ENCODE results near the gene FAM111B.
"Not testable (repeated sequence)": the region's sequence is repeated elsewhere in the genome, so short reads cannot be mapped to it uniquely, and the experiment has no call there.

Gene FAM111B, protein sequence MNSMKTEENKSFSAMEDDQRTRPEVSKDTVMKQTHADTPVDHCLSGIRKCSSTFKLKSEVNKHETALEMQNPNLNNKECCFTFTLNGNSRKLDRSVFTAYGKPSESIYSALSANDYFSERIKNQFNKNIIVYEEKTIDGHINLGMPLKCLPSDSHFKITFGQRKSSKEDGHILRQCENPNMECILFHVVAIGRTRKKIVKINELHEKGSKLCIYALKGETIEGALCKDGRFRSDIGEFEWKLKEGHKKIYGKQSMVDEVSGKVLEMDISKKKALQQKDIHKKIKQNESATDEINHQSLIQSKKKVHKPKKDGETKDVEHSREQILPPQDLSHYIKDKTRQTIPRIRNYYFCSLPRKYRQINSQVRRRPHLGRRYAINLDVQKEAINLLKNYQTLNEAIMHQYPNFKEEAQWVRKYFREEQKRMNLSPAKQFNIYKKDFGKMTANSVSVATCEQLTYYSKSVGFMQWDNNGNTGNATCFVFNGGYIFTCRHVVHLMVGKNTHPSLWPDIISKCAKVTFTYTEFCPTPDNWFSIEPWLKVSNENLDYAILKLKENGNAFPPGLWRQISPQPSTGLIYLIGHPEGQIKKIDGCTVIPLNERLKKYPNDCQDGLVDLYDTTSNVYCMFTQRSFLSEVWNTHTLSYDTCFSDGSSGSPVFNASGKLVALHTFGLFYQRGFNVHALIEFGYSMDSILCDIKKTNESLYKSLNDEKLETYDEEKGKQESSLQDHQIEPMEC

DNA sequence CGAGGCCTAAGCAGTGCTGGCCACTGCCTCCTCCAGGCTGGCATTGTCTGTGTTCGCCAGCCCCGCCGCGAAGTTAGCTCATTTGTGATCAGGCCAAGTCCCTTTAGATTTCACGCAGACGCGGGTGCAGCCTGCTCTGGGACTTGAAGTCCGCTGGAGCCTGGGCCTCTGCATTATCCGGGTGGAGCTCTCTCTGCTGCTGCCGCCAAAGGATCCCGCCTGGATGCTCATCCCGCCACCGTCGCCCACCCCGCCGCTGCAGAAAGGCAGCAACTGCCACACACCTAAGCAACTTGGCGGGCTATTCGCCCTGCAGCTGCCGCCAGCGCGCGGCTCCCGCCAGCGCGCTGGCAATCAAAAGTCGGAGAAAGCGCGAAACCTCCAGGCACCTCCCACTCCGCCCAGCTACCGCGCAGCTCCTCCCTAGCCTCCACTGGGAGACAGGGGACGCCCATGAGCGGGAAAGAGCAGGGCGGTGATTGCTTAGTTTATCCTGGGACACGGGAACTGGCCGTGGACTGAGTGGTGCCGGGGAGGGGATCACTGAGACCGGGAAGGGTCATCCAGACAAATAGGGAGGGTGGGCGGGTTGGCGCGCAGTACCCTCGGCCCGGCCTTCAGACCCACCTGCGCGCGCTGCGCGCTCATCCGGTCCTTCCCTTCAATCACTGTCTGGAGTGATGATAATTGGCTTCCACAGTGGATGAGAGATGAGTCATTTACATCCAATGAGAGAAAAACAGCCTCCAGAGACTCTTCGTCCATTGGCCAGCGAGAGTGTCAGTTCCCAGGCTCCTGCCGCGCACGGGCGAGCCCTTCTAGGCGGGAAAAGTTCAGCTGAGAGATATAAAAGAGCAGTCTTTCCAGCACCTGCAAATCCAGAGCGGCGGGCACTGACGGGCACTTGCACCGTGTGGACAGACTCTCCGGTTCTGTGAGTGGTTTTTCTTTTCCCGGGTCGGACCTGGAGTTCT, at the start of gene FAM111B:
Gene FAM111B, plus strand, starts transcription at position 875 of the 974 bp plus-strand sequence. CDS start 2,389 bp downstream, outside the sequence.
- no peak for DNase-seq

DNA sequence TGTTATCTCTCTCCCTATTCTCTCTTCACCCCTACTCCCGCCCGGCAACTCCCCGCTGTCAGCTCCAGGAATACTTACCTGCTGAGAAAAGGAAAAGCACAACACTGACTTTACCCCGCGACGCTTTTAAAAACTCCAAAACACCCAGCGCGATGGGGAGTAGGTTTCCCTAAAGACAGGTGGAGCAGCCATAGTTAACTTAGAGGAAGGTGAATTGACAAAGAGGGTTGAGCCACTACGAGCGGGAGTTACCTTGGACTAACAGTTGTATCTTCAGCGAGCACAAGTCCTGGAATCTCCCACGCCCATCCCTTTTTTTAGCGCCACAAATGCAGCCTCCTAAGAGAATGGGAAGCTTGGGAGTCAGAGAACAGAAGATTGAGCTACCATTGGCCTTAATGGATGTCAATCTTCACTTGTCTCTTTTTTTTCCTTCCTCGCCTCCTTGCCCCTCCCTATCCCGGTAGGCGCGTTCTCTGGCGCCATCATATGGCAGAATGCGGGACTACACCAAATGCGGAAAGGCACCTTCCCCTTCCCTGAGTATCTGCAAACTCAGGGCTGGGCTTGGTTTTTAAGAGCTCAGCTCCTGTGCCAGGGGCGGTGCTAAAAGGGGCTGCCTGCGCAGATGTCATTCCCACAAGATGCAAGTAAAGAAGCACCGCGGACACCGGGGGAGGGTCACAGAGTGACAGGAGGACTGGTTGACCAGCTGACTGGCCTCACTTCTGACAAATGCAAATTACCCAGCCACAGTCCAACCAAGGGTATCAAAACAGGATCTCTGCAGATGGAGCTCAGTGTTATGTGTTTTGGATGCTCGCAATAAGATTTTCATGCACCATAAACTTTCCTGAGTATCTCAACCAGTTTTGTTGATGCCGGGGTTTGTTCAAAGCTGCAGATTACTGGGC, 48.7 kb upstream of the FAM111B start:
- DNase-seq: not testable (repeated sequence)

DNA sequence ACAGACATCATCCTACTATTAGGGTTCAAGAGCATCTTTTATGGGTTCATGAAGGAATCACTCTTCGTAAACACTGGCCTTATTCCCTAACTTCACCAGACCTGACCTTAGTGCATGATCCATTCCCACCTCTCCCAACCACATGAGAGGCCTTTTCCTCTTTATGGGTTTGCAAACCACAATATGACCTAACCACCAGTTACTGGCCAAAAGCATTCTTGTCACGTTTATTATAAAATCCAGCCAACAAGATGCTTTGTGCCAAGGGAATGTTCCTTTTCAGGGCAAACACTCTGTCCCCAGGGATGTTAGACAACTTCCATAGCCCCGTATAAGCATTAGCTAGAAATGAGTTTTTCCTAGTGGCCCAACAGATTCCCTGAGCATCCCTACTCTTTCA, 46.9 kb upstream of the FAM111B start:
- not testable (repeated sequence) for DNase-seq

DNA sequence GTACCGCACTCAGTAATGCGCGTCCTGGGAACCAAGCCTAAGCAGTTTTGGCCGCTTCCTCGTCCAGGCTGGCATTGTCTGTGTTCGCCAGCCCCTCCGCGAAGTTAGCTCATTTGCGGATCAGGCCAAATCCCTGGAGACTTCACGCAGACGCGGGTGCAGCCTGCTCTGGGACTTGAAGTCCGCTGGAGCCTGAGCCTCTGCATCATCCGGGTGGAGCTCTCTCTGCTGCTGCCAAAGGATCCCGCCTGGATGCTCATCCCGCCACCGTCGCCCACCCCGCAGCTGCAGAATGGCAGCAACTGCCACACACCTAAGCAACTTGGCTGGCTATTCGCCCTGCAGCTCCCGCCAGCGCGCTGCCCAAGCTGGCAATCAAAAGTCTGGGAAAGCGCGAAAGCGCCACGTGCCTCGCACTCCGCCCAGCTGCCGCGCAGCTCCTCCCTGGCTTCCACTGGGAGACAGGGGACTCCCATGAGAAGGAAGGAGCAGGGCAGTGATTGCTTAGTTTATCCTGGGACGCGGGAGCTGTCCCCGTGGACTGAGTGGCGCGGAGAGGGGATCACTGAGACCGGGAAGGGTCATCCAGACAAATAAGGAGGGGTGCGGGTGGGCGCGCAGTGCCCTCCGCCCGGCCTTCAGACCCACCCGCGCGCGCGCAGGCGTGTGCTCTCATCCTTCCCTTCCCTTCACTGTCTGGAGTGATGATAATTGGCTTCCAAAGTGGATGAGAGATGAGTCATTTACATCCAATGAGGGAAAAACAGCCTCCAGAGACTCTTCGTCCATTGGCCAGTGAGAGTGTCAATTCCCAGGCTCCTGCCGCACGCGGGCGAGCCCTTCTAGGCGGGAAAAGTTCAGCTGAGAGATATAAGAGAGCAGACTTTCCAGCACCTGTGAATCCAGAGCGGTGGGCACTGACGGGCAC, 44.2 kb upstream of the FAM111B start:
- no peak for DNase-seq

DNA sequence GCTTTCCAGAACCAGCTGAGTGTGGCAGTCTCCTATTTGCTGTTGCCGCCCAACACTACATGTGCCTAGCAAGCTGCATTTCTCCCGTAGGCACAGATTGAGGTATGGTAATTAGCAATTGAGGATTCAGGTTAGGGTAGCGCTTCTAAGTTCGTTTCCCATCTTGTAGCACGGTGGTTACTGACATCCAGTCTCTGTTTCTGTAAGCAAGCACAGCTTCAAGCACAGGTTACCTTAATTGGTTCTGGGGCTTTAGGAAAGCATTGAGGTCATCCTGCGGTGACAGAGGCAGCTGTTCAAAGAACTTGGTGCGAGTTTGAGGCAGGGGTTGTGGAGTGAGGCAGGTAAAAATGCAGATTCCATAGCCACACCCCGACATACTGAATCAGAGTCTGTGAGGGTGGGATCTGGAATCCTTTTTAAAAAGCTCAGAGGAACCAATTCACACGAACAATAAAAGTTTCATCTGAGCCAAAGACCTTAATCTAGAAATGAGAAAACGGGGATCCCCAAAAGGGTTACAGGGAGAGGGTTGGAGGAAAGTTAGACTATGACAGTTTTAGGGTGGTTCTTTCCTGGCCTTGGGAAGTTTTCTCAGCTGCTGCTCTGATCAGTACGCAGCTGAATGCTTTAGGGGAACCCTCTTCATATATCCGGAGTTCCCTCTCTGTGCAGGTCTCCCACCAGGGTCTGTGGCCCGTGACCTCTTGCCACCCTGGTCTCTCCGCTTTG, 42.9 kb upstream of the FAM111B start:
- not testable (repeated sequence) for DNase-seq

DNA sequence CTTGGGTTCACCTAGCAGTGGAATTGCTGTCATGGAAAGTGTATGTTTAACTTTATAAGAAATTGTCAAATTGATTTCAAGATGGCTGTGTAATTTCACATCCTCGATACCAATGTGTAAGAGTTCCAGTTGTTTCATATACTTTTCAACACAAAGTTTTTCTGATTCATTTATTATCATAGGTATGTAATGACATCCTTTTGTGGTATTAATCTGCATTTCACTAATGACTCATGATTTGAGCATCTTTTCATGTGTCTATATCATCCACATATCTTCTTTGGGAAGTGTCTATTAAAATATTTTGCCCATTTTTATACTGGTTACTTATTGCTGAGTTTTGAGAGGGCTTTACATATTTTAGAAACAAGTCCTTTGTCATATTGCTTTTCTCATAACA, 38.0 kb upstream of the FAM111B start:
- DNase-seq: no peak

DNA sequence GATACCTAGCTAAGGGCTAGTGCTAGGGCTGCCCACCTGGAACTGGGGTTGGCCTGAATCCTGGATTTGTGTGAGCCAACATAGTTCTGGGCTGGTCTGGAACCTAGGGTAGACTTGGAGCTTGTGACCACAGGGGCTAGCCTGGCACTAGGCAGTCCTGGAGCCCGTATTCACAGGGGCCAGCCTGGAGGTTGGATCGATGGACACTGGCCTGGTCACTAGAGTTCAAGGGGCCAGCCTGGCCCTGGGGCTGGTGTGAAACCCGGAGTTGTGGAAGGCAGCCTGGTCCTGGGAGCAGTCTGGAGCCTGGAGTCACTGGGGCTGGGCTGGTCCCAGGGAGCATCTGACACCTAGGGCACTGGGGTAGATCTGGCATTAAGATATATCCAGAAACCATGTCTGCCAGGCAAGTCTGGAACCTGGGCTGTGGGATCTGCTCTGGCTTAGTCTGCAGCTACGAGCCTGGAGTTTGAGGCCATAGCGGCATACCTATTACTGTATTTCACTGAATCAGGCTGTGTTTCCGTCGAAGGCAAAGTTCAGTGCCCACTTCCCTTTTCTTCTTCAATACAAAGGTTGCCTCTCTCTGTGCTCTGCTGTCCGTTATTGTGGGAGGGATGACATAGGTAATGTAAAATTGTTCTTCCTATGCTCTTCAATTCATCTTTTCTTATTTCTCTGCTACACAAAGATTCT, 30.0 kb upstream of the FAM111B start:
- DNase-seq: no peak

DNA sequence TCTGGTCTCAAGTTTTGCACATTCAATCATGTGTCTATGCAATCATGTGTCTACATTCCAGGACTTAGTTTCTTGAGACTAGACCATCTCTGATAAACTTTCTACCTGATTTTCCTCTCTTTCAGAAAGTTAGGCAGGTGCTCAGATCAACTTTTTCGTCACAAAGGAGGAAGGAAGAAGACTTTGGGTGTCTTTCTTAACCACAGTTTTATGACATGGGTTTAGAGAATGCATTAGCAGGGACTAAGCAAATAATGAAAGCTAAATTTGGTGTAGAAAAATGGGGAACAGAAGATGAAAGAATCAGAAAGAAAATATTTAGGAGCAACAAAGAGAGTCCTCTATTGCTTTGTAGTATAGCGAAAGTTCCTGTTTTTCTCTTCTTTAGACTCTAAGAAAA, 28.6 kb upstream of the FAM111B start:
- no peak for DNase-seq

DNA sequence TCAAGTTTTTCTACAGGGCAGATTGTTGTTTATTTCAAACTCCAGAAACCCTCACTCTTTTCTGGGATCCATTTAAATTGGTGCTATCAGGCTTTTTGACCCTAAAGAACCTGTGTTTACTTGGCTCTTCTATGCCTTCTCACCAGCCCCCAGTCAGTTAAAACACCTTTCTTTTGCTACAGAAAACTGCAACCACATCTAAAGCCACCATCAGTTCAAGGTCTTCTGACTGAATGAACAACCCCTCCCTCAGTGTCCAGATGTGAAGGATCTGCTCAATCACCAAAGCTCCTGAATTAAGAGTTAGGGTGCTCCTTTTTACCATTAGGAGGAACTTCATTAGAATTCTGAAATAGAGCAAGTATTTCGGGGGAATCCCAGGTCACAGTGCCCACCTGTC, 28.0 kb upstream of the FAM111B start:
- no peak for DNase-seq

DNA sequence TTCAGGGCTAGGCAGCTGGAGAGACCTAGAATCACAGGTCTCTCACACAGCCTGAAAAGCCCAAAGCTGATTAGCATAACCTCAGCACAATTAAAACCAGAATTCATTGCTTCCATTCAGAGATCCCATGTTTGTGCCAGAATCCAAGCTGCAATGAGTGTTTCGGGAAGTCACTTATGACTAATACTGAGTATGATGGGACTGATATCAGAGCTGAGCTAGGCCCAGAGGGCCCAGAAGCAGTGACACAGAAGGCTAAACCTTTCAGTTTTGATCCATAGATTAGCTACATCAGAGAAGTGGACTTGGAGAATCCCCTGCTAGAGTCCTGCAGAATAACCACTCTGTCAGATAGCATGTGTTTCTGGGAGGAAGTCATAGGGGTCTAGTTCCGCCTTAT, 26.6 kb upstream of the FAM111B start:
- not testable (repeated sequence) for DNase-seq

DNA sequence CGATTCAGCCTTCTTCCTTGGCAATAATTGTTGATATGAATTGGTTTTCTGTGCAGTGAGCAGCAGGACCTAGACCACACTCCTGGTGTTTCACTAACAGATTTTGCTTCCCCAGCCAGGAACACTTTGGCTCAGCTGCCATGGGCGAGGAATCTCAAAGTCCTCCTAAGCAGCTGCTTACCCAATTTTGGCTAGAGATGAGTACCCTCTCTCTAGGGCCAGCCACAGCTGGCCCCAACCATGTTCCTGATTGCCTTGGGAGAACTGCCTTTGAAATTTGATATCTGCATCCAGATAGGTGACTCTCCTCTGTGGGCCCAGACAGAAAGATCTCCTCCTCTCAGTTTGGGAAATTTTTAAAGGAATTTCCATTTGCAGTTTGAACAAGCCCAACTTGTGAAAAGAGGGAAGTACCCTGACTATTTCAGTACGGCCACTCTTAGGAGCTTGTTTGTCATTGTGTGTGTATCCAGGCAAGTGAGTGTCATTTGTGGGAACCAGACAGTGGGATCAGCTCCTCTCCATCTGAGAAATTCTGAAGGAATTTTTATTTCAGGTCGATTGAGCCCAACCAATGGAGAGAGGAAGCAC, 25.5 kb upstream of the FAM111B start:
- DNase-seq: not testable (repeated sequence)

DNA sequence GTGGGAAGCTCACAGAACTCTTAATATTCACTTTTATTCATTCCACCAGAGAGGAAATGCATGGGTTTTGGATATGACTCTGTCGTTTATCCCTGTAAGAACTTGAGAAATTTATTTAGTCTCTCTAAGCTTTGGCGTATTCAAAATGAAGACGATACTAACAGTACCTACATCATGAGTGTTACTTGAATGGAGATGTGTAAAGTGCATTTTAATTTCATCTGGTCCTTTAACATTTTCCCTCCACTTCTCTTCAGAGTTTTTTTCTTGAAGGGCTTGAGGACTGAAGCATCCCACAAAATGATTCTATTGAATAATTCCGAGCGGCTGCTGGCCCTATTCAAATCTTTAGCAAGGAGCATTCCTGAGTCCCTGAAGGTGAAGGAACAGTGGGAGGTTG, 21.0 kb upstream of the FAM111B start, which contains the start of gene GLYATL1B:
Gene GLYATL1B, plus strand, starts transcription at position 301 of the 400 bp plus-strand sequence. Its CDS starts 0 bp downstream, at position 301.
- not testable (repeated sequence) for DNase-seq

DNA sequence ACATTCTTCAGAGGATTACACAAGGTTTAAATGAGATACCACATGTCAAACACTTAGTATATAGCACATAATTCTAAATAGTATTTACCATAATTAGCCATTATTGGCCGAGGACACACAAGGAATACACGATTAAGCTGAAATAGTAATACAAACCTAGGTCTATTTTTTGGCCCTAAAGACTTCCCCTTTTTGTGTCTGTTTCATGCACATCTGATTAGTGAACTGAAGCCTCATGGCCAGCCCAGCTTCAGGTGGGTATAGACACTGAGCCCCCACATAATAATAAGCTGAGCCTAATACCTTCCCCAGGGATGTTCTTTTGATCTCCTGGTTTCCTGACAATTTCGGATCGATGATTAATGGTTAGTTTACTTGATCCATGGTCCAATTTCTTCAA, 18.9 kb upstream of the FAM111B start:
- no peak for DNase-seq

DNA sequence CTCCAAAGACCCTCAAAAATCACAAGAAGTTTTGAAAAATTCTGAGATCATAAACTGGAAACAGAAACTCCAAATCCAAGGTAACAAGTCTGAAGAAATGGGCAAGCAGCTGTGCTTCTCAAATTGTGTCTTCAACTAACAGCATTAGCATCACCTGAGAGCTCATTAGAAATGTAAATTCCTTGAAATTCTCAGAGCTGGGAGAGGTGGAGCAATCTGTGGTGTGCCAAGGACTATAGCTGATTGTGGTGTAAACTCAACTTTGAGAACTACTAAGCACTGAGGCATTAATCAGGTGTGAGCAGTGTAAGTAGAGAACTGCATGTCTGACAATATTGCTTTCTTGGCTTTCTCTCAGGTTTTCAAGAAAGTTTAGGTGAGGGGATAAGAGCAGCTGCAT, 13.5 kb upstream of the FAM111B start:
- DNase-seq: not testable (repeated sequence)

DNA sequence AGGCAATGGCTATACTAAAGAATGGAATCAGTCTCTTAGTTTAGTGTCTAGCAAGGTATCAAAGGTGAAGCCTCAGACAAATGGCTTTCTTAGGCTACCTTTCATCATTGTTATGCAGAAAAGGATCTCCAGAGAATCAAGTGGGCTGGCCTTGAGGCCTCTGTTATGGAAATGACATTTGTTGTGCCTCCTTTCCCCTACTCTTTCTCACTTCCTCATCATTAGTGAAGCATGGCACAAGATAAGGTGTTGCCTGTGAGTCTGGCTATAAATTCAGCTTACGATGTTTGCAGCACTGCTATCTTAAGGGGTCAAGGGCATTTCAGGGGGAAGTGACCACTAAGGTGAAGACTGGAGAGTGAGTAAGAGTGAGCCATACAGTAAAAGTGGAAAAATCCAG, 11.8 kb upstream of the FAM111B start:
- DNase-seq: not testable (repeated sequence)

DNA sequence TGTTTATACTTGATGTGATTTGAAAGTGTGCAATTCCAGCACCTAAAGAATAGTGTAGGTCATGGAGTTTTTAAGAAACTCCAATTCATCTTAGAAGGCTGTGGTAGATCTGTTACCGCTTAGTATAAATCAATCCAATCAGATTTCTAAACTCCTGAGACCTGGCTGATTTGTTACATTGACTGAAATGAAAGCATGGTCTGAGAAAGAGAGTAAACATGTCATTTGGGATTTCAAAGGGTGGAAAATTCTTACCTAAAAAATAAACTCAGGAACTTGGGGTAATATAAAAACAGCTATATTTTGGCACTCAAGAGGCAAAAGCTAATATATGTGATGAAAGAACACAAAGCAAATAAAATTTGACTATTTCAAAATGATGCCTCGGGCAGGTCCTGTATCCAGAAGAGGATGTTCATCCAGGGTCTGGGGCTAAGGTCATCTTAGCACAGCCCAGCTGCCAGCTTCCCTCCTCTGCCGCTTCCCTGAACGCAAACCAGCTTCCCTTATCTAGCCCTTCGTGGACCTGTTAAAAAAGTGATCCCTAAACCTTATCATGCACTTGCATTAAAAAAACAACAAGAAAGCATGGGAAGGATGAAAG, 11.0 kb upstream of the FAM111B start:
- DNase-seq: not testable (repeated sequence)

DNA sequence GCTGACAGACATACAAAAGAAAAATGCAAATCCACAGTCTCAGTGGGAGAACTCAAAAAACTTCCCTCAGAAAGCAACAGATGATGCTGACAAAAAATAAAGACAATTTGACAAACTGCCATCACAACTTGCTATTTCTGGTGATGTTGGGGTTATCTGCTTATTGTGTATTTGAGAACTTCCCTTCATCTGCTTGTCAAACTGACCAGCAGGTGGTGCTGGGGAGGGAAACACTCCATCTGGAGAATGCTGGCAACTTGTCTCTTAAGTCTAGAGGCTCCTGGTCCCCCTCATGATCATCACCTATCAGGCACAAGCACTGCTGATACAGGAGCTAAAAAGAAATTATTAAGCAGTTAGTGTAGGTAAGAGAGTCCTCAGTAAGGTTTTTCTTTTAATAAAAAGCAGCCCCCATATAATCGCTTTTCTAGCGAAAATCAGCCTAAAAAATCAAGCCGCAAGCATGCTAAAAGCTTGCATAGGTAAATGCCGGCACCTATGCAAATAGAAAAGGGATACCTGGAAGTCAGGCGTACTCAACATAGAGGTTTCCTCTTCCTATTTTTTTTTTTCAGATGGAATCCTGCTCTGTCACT, 9.8 kb upstream of the FAM111B start:
- no peak for DNase-seq

DNA sequence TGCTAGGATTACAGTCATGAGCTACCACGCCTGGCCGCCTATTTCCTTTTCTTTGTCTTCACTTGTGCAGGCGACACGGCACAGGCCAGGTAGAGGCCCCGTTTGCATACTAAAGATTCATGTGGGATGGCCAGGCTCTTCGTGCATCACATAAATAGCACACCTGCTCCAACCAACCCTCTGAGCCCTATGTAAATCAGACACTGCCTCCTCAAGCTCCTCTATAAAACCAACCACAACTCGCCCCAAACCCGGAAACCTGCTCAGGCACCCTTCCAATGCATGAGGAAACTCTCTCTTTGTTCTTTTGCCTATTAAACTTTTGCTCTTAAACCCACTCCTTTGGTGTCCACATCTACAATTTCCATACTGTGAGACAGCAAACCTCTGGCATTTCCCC, 9.1 kb upstream of the FAM111B start:
- not testable (repeated sequence) for DNase-seq

Measured in SIG-M5 (cell line).